ENCODE measurements around the gene VPS26A. TPM values are rescaled to one million over a fixed set of nuclear protein-coding genes. Genes with fewer than 3 reads are reported as not detected.

Gene VPS26A
- polyA plus RNA-seq, 2 donors = 25.5 to 33.1 TPM

DNA sequence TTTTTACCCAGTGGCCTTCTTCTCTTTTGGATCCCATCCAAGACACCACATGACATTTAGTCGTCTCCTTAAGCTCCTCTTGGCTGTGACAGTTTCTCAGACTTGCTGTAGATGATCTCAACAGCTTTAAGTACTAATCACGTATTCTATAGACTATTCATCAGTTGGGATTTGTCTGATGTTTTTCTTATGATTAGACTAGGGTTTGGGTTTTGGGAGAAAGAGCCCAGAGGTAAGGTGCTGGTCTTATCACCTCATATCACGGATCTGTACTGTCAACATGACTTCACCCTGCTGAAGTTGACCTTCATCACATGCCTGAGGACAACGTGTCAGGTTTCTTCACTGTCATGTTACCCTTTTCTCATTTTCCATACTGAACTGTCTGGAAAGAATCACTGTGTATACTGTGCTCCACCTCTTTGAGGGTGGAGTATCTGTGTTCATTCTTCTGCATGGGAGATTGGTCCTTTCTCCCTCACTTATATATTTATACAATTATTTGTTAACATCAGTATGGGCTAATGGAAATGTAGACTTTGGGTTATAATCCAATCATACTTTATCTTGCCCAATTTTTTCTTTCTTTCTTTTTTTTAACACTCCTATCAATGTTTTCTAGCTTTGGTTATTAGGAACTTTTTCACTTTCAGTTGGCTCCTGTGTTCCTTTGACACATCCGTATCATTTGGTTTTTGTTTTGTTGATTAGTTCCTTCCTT lies 89.8 kb downstream of the VPS26A start:
- 44 to 48% methylated on average over 5 of the region's 5 CpGs for WGBS, 2 donors
- Histone ChIP-seq H3K36me3 (ENCODE audit: control insufficient read depth in 2 of 2, insufficient read depth in 2 of 2, low read length in 1 of 2) (peaks cover 0 to 2% of the 10 kb centered on the region in 2 donors), H3K4me1 (ENCODE audit: control insufficient read depth in 2 of 2, insufficient read depth in 2 of 2, low read length in 1 of 2) (no peaks in the 10 kb centered on the region), H3K9me3 (ENCODE audit: control insufficient read depth in 2 of 2, insufficient read depth in 1 of 2, low read depth in 1 of 2, low read length in 1 of 2) (no peaks in the 10 kb centered on the region), H3K27ac (ENCODE audit: low read depth in 2 of 2, low read length in 1 of 2) (no peak overlapping the region), H3K27me3 (ENCODE audit: control insufficient read depth in 1 of 2, insufficient read depth in 2 of 2, low read length in 2 of 2) (no peaks in the 10 kb centered on the region), H3K4me3 (ENCODE audit: low read depth in 1 of 2, low read length in 2 of 2) (no peak overlapping the region)

DNA sequence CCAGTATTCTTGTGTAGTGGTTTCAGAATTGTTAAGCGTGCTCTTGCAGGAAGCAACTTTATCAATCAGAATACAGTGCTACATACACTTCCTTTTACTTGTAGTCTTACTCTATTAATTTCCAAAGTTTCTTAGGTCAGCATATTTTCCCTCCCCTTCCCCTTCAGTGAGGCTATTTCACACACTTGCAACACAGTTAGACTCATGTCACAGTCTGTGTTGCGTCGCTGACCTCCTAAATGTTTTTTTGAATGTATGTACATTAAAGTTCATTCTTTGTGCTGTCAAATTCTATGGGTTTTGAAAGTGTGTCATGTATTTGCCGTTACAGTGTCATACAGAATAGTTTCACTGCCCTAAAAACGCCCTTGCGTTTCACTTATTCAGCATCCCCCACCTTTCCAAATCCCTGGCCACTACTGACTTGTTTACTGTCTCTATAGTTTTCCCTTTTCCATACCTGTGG lies 90.7 kb downstream of the VPS26A start:
- no peaks in the 10 kb centered on the region for H3K9me3 ChIP-seq (ENCODE audit: control insufficient read depth in 2 of 2, insufficient read depth in 1 of 2, low read depth in 1 of 2, low read length in 1 of 2)
- H3K27me3 ChIP-seq (ENCODE audit: control insufficient read depth in 1 of 2, insufficient read depth in 2 of 2, low read length in 2 of 2) = no peaks in the 10 kb centered on the region
- no peaks in the 10 kb centered on the region for H3K4me1 ChIP-seq (ENCODE audit: control insufficient read depth in 2 of 2, insufficient read depth in 2 of 2, low read length in 1 of 2)
- no peak overlapping the region for H3K4me3 ChIP-seq (ENCODE audit: low read depth in 1 of 2, low read length in 2 of 2)
- WGBS, 2 donors = 91 to 92% methylated on average over 6 of the region's 6 CpGs
- H3K36me3 ChIP-seq (ENCODE audit: control insufficient read depth in 2 of 2, insufficient read depth in 2 of 2, low read length in 1 of 2) = no peaks in the 10 kb centered on the region
- H3K27ac ChIP-seq (ENCODE audit: low read depth in 2 of 2, low read length in 1 of 2) = no peak overlapping the region

DNA sequence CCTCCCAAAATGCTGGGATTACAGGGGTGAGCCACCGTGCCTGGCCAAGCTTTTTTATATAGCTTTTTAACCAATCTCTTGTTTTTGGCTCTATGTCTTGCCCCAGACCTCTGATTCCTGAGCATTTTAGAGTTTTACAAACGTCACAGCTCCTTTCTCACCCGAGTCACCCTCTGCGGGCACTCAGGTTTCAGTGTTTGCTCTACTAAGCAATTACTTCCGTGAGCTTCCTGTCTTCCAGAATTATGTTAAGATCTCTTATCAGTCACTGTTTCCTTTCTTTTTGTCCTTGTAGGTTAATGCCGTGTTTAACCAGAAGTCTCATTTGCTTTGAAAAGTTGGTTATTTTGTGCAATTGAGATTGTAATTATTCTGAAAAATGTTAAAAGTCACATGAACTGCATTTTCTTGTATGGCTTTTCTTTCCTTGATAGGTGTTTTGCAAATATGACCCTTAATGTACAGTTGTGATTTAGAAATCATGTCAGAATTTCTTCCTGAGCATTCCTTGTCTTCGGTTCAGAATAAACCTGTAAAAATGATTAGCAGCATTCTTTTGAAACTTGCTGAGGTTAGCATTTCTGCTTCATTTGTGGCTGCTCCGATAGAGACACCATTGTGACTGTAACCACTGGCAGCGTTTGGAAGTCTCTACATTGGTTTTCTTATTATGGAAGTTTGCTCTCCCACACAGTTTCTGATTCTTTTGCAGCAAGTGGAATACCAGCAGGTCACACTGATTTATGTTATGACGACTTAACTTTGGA lies 91.6 kb downstream of the VPS26A start:
- Histone ChIP-seq H3K36me3 (ENCODE audit: control insufficient read depth in 2 of 2, insufficient read depth in 2 of 2, low read length in 1 of 2) (no peaks in the 10 kb centered on the region), H3K4me3 (ENCODE audit: low read depth in 1 of 2, low read length in 2 of 2) (no peak overlapping the region), H3K4me1 (ENCODE audit: control insufficient read depth in 2 of 2, insufficient read depth in 2 of 2, low read length in 1 of 2) (no peaks in the 10 kb centered on the region), H3K9me3 (ENCODE audit: control insufficient read depth in 2 of 2, insufficient read depth in 1 of 2, low read depth in 1 of 2, low read length in 1 of 2) (no peaks in the 10 kb centered on the region), H3K27ac (ENCODE audit: low read depth in 2 of 2, low read length in 1 of 2) (no peak overlapping the region), H3K27me3 (ENCODE audit: control insufficient read depth in 1 of 2, insufficient read depth in 2 of 2, low read length in 2 of 2) (no peaks in the 10 kb centered on the region)
- WGBS, 2 donors = 44% methylated on average over 10 of the region's 10 CpGs

DNA sequence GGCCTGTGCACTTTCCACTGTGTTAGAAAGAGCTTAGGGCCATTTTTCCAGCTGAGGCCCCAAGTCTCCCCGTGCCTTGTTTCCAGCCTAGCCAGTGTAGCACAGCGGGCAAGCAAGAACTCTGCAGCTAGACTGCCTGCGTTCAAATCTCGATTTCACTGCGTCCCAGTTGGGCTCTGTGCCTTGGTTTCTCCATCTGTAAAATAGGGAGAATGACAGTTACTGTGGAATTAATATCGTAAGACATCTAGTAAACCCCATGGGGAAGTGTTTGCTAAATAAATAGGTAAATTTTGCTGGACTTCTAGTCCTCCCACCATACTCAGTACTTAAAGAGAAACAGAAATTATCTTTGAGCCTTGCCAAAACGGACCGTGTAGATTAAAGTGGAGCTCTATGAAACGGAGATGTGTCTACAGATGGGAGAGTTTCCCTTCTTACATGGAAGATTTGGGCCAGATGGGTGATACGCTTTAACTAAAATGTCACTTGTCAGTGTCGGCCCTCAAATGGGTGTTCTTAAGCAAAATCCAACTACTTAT lies 92.7 kb downstream of the VPS26A start:
- no peak overlapping the region for H3K27ac ChIP-seq (ENCODE audit: low read depth in 2 of 2, low read length in 1 of 2)
- no peak overlapping the region for H3K4me3 ChIP-seq (ENCODE audit: low read depth in 1 of 2, low read length in 2 of 2)
- H3K27me3 ChIP-seq (ENCODE audit: control insufficient read depth in 1 of 2, insufficient read depth in 2 of 2, low read length in 2 of 2) = no peaks in the 10 kb centered on the region
- H3K4me1 ChIP-seq (ENCODE audit: control insufficient read depth in 2 of 2, insufficient read depth in 2 of 2, low read length in 1 of 2) = no peaks in the 10 kb centered on the region
- H3K36me3 ChIP-seq (ENCODE audit: control insufficient read depth in 2 of 2, insufficient read depth in 2 of 2, low read length in 1 of 2) = no peaks in the 10 kb centered on the region
- 83 to 86% methylated on average over 11 of the region's 11 CpGs for WGBS, 2 donors
- H3K9me3 ChIP-seq (ENCODE audit: control insufficient read depth in 2 of 2, insufficient read depth in 1 of 2, low read depth in 1 of 2, low read length in 1 of 2) = no peaks in the 10 kb centered on the region

DNA sequence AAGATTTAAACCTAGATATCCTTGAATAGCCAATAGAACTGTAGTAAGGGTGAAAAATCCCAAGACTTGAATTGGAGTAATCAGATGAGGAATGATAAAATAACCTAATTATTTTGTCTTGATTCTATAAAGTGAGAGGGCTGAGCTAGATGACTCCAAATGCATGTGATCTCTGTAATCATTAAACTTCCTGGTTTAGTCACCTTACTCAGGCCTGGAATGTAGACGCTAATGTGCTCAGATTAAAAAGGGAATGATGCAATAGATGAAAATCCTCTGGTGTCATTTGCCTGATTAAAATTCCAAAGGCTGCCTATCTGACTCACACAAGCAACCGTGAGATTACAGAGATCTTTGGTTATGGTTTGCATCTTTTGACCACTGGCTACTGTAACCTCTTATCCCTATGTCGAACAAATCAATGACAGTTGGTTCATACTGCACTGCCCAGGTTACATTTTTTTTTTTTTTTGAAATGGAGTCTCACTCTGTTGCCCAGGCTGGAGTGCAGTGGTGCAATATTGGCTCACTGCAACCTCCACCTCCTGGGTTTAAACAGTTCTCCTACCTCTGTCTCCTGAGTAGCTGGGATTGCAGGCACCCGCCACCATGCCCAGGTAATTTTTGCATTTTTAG lies 93.3 kb downstream of the VPS26A start:
- Histone ChIP-seq H3K4me3 (ENCODE audit: low read depth in 1 of 2, low read length in 2 of 2) (no peak overlapping the region), H3K27ac (ENCODE audit: low read depth in 2 of 2, low read length in 1 of 2) (no peak overlapping the region), H3K4me1 (ENCODE audit: control insufficient read depth in 2 of 2, insufficient read depth in 2 of 2, low read length in 1 of 2) (no peaks in the 10 kb centered on the region), H3K36me3 (ENCODE audit: control insufficient read depth in 2 of 2, insufficient read depth in 2 of 2, low read length in 1 of 2) (no peaks in the 10 kb centered on the region), H3K9me3 (ENCODE audit: control insufficient read depth in 2 of 2, insufficient read depth in 1 of 2, low read depth in 1 of 2, low read length in 1 of 2) (no peaks in the 10 kb centered on the region), H3K27me3 (ENCODE audit: control insufficient read depth in 1 of 2, insufficient read depth in 2 of 2, low read length in 2 of 2) (no peaks in the 10 kb centered on the region)
- 57 to 59% methylated on average over 4 of the region's 4 CpGs for WGBS, 2 donors

DNA sequence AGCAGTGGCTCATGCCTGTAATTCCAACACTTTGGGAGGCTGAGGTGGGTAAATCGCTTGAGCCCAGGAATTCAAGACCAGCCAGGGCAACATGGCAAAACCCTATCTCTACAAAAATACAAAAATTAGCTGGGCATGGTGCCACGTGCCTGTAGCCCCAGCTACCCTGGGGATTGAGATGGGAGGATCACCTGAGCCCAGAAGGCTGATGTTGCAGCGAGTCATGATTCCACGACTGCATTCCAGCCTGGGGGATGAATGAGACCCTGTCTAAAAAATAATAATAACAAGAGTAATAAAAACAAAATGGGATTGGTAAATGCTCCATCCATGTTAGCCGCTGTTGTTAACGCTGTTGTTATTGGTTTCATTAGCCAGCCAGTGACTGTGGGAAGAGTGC lies 94.9 kb downstream of the VPS26A start:
- Histone ChIP-seq H3K27me3 (ENCODE audit: control insufficient read depth in 1 of 2, insufficient read depth in 2 of 2, low read length in 2 of 2) (no peaks in the 10 kb centered on the region), H3K9me3 (ENCODE audit: control insufficient read depth in 2 of 2, insufficient read depth in 1 of 2, low read depth in 1 of 2, low read length in 1 of 2) (no peaks in the 10 kb centered on the region), H3K36me3 (ENCODE audit: control insufficient read depth in 2 of 2, insufficient read depth in 2 of 2, low read length in 1 of 2) (no peaks in the 10 kb centered on the region), H3K4me3 (ENCODE audit: low read depth in 1 of 2, low read length in 2 of 2) (no peak overlapping the region), H3K4me1 (ENCODE audit: control insufficient read depth in 2 of 2, insufficient read depth in 2 of 2, low read length in 1 of 2) (peaks cover 0 to 3% of the 10 kb centered on the region in 2 donors), H3K27ac (ENCODE audit: low read depth in 2 of 2, low read length in 1 of 2) (no peak overlapping the region)
- WGBS, 2 donors = 91 to 95% methylated on average over 6 of the region's 6 CpGs

DNA sequence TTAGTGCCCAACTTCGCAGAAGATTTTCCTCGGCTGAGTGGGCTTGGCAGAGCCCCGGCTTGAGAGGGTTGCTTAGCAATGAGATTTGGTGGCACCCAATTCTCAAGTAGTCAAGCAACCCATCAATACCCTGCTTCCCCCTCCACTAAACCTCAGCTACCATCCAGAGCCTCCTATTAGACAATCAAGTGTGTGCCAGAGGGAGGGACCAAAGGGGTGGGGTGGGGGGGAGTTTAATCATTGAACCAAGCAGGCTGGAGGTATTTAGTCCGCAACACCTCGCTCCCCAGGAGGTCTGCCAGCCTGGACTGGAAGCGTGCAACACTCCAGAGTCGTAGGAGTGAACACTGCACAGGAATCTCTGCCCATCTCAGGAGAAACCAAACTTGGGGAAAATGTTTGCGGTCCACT lies 96.1 kb downstream of the VPS26A start, which contains the start of gene HKDC1:
TSS of gene HKDC1 (plus strand) at position 292 of the 411 bp plus-strand sequence. CDS start at position 396, 104 bp downstream.
- no peaks in the 10 kb centered on the region for H3K9me3 ChIP-seq (ENCODE audit: control insufficient read depth in 2 of 2, insufficient read depth in 1 of 2, low read depth in 1 of 2, low read length in 1 of 2)
- 61 to 64% methylated on average over 8 of the region's 8 CpGs for WGBS, 2 donors
- no peak within 1 kb of the TSS for H3K27ac ChIP-seq (ENCODE audit: low read depth in 2 of 2, low read length in 1 of 2)
- H3K4me1 ChIP-seq (ENCODE audit: control insufficient read depth in 2 of 2, insufficient read depth in 2 of 2, low read length in 1 of 2) = peaks cover 0 to 3% of the 10 kb centered on the region in 2 donors
- H3K36me3 ChIP-seq (ENCODE audit: control insufficient read depth in 2 of 2, insufficient read depth in 2 of 2, low read length in 1 of 2) = no peaks in the 10 kb centered on the region
- H3K4me3 ChIP-seq (ENCODE audit: low read depth in 1 of 2, low read length in 2 of 2) = no peak within 1 kb of the TSS
- H3K27me3 ChIP-seq (ENCODE audit: control insufficient read depth in 1 of 2, insufficient read depth in 2 of 2, low read length in 2 of 2) = no peaks in the 10 kb centered on the region

DNA sequence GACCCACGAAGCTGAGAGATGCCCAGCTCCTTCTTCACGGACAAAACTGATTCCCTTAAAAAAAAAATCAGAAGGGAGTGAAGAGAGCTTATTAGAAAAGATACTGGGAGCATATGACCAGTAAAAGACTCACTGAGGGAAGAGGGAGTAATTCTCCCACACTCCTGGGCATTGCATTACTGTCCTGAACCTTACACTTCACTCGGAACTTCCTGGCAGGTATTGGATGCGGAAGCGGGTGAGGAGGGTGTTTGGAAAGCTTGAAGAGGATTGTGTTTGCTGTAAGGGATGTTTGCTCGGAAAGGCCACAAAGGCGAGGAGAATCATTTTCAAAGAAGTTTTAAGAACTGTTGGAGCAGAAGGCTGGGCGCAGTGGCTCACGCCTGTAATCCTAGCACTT lies 96.5 kb downstream of the VPS26A start:
- no peak overlapping the region for H3K4me3 ChIP-seq (ENCODE audit: low read depth in 1 of 2, low read length in 2 of 2)
- H3K36me3 ChIP-seq (ENCODE audit: control insufficient read depth in 2 of 2, insufficient read depth in 2 of 2, low read length in 1 of 2) = no peaks in the 10 kb centered on the region
- H3K9me3 ChIP-seq (ENCODE audit: control insufficient read depth in 2 of 2, insufficient read depth in 1 of 2, low read depth in 1 of 2, low read length in 1 of 2) = no peaks in the 10 kb centered on the region
- no peaks in the 10 kb centered on the region for H3K27me3 ChIP-seq (ENCODE audit: control insufficient read depth in 1 of 2, insufficient read depth in 2 of 2, low read length in 2 of 2)
- no peak overlapping the region for H3K27ac ChIP-seq (ENCODE audit: low read depth in 2 of 2, low read length in 1 of 2)
- WGBS, 2 donors = 65 to 81% methylated on average over 9 of the region's 9 CpGs
- peaks cover 0 to 3% of the 10 kb centered on the region in 2 donors for H3K4me1 ChIP-seq (ENCODE audit: control insufficient read depth in 2 of 2, insufficient read depth in 2 of 2, low read length in 1 of 2)
